ENCODE measurements around the gene TMEM44.

- no peak for TF ChIP-seq CTCF (IDR thresholded peaks at IDR 0.05)
- TF ChIP-seq POLR2A (IDR thresholded peaks at IDR 0.05): no peak
Measured at GRCh38 chr3:194607592-194608389, 25.4 kb downstream of the TMEM44 start.

Data from body of pancreas (tissue), 4 donors.